Panc1 (cell line): ENCODE data around the gene DLG2.

Experiments
- POLR2AphosphoS5 ChIP-seq: IDR thresholded peaks from 2 replicates; pipeline ENCODE4 v1.6.1; 2012; ENCODE audit warnings: mild to moderate bottlenecking, low read depth, low read length, moderate library complexity
- TF ChIP-seq, protein P1 (sequence below): fragments of 450-650 bp; IDR thresholded peaks from 2 replicates; pipeline ENCODE4 v1.5.1; 2017; ENCODE audit warnings: mild to moderate bottlenecking

DNA sequence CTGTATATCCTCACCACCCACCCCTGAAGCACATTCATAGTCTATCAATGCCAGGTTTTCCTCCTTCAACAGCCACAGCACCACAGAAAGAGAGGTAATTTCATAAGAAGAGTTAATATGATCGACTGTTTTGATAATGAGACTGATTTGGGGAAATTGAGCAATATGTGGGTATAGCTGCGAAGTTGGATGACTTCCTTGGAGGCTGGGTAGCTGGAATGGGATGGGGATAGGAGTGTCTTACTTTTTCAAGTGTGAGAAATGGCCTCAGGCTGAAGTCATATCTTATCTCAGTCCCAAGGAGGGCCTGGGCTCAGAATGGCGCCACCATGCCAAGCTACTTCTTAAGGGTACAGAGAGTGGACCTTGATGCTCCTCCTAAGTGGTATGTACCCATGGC is 2153.4 kb downstream of the DLG2 start:
- TF ChIP-seq, protein P1, sequence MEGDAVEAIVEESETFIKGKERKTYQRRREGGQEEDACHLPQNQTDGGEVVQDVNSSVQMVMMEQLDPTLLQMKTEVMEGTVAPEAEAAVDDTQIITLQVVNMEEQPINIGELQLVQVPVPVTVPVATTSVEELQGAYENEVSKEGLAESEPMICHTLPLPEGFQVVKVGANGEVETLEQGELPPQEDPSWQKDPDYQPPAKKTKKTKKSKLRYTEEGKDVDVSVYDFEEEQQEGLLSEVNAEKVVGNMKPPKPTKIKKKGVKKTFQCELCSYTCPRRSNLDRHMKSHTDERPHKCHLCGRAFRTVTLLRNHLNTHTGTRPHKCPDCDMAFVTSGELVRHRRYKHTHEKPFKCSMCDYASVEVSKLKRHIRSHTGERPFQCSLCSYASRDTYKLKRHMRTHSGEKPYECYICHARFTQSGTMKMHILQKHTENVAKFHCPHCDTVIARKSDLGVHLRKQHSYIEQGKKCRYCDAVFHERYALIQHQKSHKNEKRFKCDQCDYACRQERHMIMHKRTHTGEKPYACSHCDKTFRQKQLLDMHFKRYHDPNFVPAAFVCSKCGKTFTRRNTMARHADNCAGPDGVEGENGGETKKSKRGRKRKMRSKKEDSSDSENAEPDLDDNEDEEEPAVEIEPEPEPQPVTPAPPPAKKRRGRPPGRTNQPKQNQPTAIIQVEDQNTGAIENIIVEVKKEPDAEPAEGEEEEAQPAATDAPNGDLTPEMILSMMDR = no peak
- no peak for TF ChIP-seq POLR2AphosphoS5
